IMR-90 (cell line): Measurements from ENCODE around the gene EHMT1.

Experiments
- CHD1 ChIP-seq: IDR thresholded peaks from 2 replicates; pipeline ENCODE4 v1.6.1; 2012; ENCODE audit warnings: low read depth, low read length, improper control_type of control experiment
- FOS ChIP-seq: fragments of 150-350 bp; IDR thresholded peaks from 2 replicates; pipeline ENCODE4 v1.6.1; 2016; ENCODE audit warnings: low read depth, low read length
- MAZ ChIP-seq: IDR thresholded peaks from 2 replicates; pipeline ENCODE4 v1.6.1; 2012; ENCODE audit warnings: low read depth, mild to moderate bottlenecking, low read length, improper control_type of control experiment, moderate library complexity, borderline replicate concordance
- POLR2A ChIP-seq: IDR thresholded peaks from 2 replicates; pipeline ENCODE4 v1.6.1; 2012; ENCODE audit warnings: mild to moderate bottlenecking, low read depth, low read length
- RAD21 ChIP-seq: IDR thresholded peaks from 2 replicates; pipeline ENCODE4 v1.6.1; 2012; ENCODE audit warnings: low read length, improper control_type of control experiment
- RCOR1 ChIP-seq: IDR thresholded peaks from 2 replicates; pipeline ENCODE4 v1.6.1; 2012; ENCODE audit warnings: mild to moderate bottlenecking, low read length, improper control_type of control experiment; ENCODE audit not compliant: insufficient replicate concordance
- RFX5 ChIP-seq: IDR thresholded peaks from 2 replicates; pipeline ENCODE4 v1.8.0; 2012; ENCODE audit warnings: low read depth, mild to moderate bottlenecking, low read length, moderate library complexity
- SMC3 ChIP-seq: fragments of 150-350 bp; IDR thresholded peaks from 2 replicates; pipeline ENCODE4 v1.6.1; 2016; ENCODE audit warnings: low read depth, mild to moderate bottlenecking, antibody characterized with exemption, low read length, moderate library complexity
- TF ChIP-seq, protein P1 (sequence below): conservative IDR thresholded peaks from 2 replicates; pipeline ENCODE4 v1.5.1; 2012; ENCODE audit warnings: mild to moderate bottlenecking, low read depth, low read length, improper control_type of control experiment
- TF ChIP-seq, protein P2 (sequence below): fragments of 150-350 bp; IDR thresholded peaks from 2 replicates; pipeline ENCODE4 v1.6.1; 2016; ENCODE audit warnings: low read depth, mild to moderate bottlenecking, low read length, moderate library complexity, borderline replicate concordance

DNA sequence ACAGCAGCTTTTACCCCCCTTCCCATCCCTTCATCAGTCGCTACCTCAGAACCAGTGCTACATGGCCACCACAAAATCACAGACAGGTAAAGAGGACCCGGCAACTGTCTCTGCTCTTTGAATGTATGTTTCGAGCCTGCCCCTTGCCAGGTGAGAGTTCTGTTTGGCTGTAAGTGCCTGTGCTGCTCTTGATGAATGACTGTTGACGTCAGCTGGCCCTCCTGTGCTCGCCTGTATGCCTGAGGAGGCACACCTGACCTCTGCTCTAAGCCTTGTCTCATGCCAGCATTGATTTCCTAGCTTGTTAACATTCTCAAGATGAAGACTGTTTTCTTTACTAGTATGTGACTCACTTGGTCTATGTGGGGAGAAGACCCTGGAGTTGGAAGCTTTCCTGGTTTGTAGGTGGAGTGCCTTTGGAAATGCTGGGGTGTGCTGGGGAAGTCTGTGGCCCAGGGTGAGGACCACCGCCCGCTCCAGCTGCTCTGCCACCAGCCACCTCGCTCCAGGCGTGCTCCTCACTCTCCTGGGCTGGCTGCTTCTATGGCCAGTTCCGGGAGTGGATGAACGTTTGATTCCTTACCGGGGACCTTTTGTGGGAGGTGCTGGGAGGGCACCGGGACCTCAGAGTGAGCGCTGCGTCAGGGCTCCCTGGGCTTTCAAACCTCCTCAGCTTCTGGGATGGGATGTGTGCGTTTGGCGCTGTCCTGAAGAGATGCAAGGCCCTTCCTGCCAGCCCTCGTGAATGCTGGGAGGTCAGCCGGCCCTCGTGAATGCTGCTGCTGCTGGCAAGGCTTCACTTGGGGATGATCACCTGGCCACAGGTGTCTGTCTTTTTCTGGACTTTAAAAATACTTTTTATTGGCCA lies 109.9 kb downstream of the EHMT1 start:
- TF ChIP-seq MAZ (no peak), POLR2A (no peak), CHD1 (no peak), RFX5 (no peak), RAD21 (no peak), RCOR1 (no peak), SMC3 (no peak), FOS (no peak)
- TF ChIP-seq, protein P1, sequence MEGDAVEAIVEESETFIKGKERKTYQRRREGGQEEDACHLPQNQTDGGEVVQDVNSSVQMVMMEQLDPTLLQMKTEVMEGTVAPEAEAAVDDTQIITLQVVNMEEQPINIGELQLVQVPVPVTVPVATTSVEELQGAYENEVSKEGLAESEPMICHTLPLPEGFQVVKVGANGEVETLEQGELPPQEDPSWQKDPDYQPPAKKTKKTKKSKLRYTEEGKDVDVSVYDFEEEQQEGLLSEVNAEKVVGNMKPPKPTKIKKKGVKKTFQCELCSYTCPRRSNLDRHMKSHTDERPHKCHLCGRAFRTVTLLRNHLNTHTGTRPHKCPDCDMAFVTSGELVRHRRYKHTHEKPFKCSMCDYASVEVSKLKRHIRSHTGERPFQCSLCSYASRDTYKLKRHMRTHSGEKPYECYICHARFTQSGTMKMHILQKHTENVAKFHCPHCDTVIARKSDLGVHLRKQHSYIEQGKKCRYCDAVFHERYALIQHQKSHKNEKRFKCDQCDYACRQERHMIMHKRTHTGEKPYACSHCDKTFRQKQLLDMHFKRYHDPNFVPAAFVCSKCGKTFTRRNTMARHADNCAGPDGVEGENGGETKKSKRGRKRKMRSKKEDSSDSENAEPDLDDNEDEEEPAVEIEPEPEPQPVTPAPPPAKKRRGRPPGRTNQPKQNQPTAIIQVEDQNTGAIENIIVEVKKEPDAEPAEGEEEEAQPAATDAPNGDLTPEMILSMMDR: no peak
- TF ChIP-seq, protein P2, sequence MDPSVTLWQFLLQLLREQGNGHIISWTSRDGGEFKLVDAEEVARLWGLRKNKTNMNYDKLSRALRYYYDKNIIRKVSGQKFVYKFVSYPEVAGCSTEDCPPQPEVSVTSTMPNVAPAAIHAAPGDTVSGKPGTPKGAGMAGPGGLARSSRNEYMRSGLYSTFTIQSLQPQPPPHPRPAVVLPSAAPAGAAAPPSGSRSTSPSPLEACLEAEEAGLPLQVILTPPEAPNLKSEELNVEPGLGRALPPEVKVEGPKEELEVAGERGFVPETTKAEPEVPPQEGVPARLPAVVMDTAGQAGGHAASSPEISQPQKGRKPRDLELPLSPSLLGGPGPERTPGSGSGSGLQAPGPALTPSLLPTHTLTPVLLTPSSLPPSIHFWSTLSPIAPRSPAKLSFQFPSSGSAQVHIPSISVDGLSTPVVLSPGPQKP: no peak
